Measurements from ENCODE around the gene SELENOW. TPM values are rescaled to one million over a fixed set of nuclear protein-coding genes. Genes with fewer than 3 reads are reported as not detected.

The SELENOW gene
- polyA plus RNA-seq, 3 donors: 103 to 204 (median 171) TPM

GRCh38 chr19:47826800-47827199 is 48.3 kb downstream of the SELENOW start:
- Histone ChIP-seq H3K36me3 (replicated peaks in 1 of 2; ENCODE audit: control insufficient read depth in 1 of 2, insufficient read depth in 2 of 2, low read length in 2 of 2) (no peaks in the 10 kb centered on the region), H3K27me3 (ENCODE audit: control insufficient read depth in 2 of 2, insufficient read depth in 2 of 2, low read length in 2 of 2) (no peaks in the 10 kb centered on the region), H3K9ac (ENCODE audit: insufficient read depth, low read length, poor library complexity, severe bottlenecking) (no peak overlapping the region), H3K4me2 (replicated peaks; ENCODE audit: extremely low read depth, low read length, poor library complexity, severe bottlenecking) (no peak overlapping the region), H3K4me3 (replicated peaks in 1 of 3; ENCODE audit: low read depth in 2 of 3, low read length in 3 of 3) (no peak overlapping the region), H3K9me3 (replicated peaks in 1 of 2; ENCODE audit: control insufficient read depth in 1 of 2, insufficient read depth in 1 of 2, low read length in 2 of 2) (peaks cover 0 to 7% of the 10 kb centered on the region in 2 donors), H3K79me2 (ENCODE audit: insufficient read depth, low read length) (no peaks in the 10 kb centered on the region), H2AFZ (ENCODE audit: insufficient read depth, low read depth, low read length, poor library complexity, severe bottlenecking) (no peak overlapping the region), H3K27ac (ENCODE audit: low read depth in 1 of 2, low read length in 2 of 2) (no peak overlapping the region), H4K20me1 (ENCODE audit: insufficient read depth, low read length) (no peaks in the 10 kb centered on the region), H3K4me1 (ENCODE audit: control insufficient read depth in 1 of 2, insufficient read depth in 2 of 2, low read length in 2 of 2) (no peaks in the 10 kb centered on the region)
- no peak for DNase-seq
- H3K36me3 Mint-ChIP-seq: no peaks in the 10 kb centered on the region
- 90% methylated on average over 5 of the region's 6 CpGs for WGBS (ENCODE audit: insufficient coverage)
- intact Hi-C loops (cut with micrococcal nuclease): no loop called here
- no peak for TF ChIP-seq CTCF (IDR thresholded peaks at IDR 0.05)
- no peak overlapping the region for H3K4me3 Mint-ChIP-seq
- H3K27ac Mint-ChIP-seq: peak overlapping the region in 1 of 7 donors; percentile 8
- H3K9me3 Mint-ChIP-seq: peaks cover 0 to 13% (median 9%) of the 10 kb centered on the region in 7 donors
- peaks cover 9 to 21% (median 9%) of the 10 kb centered on the region in 3 donors for H3K27me3 Mint-ChIP-seq (ENCODE audit: low read depth in 3 of 3)
- H3K4me1 Mint-ChIP-seq: no peaks in the 10 kb centered on the region

GRCh38 chr19:47832723-47833122 is 54.2 kb downstream of the SELENOW start:
- Mint-ChIP-seq H3K4me3 (no peak overlapping the region), H3K9me3 (peaks cover 0 to 2% (median 0%) of the 10 kb centered on the region in 7 donors), H3K27me3 (ENCODE audit: low read depth in 3 of 3) (peaks cover 0 to 20% (median 3%) of the 10 kb centered on the region in 3 donors), H3K4me1 (no peaks in the 10 kb centered on the region), H3K27ac (no peak overlapping the region), H3K36me3 (no peaks in the 10 kb centered on the region)
- Histone ChIP-seq H3K36me3 (replicated peaks in 1 of 2; ENCODE audit: control insufficient read depth in 1 of 2, insufficient read depth in 2 of 2, low read length in 2 of 2) (no peaks in the 10 kb centered on the region), H4K20me1 (ENCODE audit: insufficient read depth, low read length) (no peaks in the 10 kb centered on the region), H3K79me2 (ENCODE audit: insufficient read depth, low read length) (no peaks in the 10 kb centered on the region), H3K27ac (ENCODE audit: low read depth in 1 of 2, low read length in 2 of 2) (no peak overlapping the region), H3K4me3 (replicated peaks in 1 of 3; ENCODE audit: low read depth in 2 of 3, low read length in 3 of 3) (no peak overlapping the region), H3K4me2 (replicated peaks; ENCODE audit: extremely low read depth, low read length, poor library complexity, severe bottlenecking) (no peak overlapping the region), H3K9ac (ENCODE audit: insufficient read depth, low read length, poor library complexity, severe bottlenecking) (no peak overlapping the region), H3K9me3 (replicated peaks in 1 of 2; ENCODE audit: control insufficient read depth in 1 of 2, insufficient read depth in 1 of 2, low read length in 2 of 2) (no peaks in the 10 kb centered on the region), H2AFZ (ENCODE audit: insufficient read depth, low read depth, low read length, poor library complexity, severe bottlenecking) (no peak overlapping the region), H3K27me3 (ENCODE audit: control insufficient read depth in 2 of 2, insufficient read depth in 2 of 2, low read length in 2 of 2) (no peaks in the 10 kb centered on the region), H3K4me1 (ENCODE audit: control insufficient read depth in 1 of 2, insufficient read depth in 2 of 2, low read length in 2 of 2) (no peaks in the 10 kb centered on the region)
- DNase-seq: no peak
- TF ChIP-seq CTCF (IDR thresholded peaks at IDR 0.05): no peak
- WGBS (ENCODE audit: insufficient coverage): no CpG with 5 or more reads among the region's 4 CpGs
- intact Hi-C loops (cut with micrococcal nuclease): no loop called here

Small RNA genes within 50 kb of the gene (small RNA-seq; reads per million reads assigned to genes)
- gene AC008745.1 (ENCODE audit: insufficient read length, low read depth): not detected
- gene SNORD23 (ENCODE audit: insufficient read length, low read depth): not detected

Other genes starting within 250 kb of the SELENOW start
- not detected for gene ZNF541, start 205.6 kb upstream of the SELENOW start, polyA plus RNA-seq
- 1 to 10 TPM in 1 of 3 donors, under 1 TPM in 1, not detected in 1; 0.08 to 4.6 TPM for gene BICRA, start 169.6 kb upstream of the SELENOW start, polyA plus RNA-seq
- not detected for gene EHD2, start 65.3 kb upstream of the SELENOW start, polyA plus RNA-seq
- 100 to 1,000 TPM in 1 of 3 donors, 10 to 100 TPM in 2; 47.5 to 193 (median 70.4) TPM for gene NOP53, start 33.2 kb upstream of the SELENOW start, polyA plus RNA-seq
- gene TPRX1, start 25.8 kb downstream of the SELENOW start, polyA plus RNA-seq: not detected
- not detected for gene CRX, start 43.2 kb downstream of the SELENOW start, polyA plus RNA-seq
- gene TPRX2, start 80.5 kb downstream of the SELENOW start, polyA plus RNA-seq: not detected
- not detected for gene SULT2A1, start 107.6 kb downstream of the SELENOW start, polyA plus RNA-seq
- gene BSPH1, start 213.5 kb downstream of the SELENOW start, polyA plus RNA-seq: not detected
- gene ELSPBP1, start 215.9 kb downstream of the SELENOW start, polyA plus RNA-seq: not detected